SU-DHL-6 (cell line): ENCODE data around the gene ZBTB7A.

Experiments used
- EZH2phosphoT487 ChIP-seq: fragments of 200-600 bp; sonication (generic), shearing (Covaris generic); conservative IDR thresholded peaks from 2 replicates; pipeline ENCODE4 v1.6.1; 2018; ENCODE audit warnings: mild to moderate bottlenecking, antibody characterized with exemption, low read length, moderate library complexity, mixed read lengths
- TF ChIP-seq, protein P1 (sequence below): fragments of 200-600 bp; sonication (generic); IDR thresholded peaks from one replicate; pipeline ENCODE4 v1.5.1; 2017; ENCODE audit warnings: antibody characterized with exemption, mild to moderate bottlenecking, low read length, moderate library complexity; ENCODE audit not compliant: insufficient read depth, poor library complexity, severe bottlenecking

DNA sequence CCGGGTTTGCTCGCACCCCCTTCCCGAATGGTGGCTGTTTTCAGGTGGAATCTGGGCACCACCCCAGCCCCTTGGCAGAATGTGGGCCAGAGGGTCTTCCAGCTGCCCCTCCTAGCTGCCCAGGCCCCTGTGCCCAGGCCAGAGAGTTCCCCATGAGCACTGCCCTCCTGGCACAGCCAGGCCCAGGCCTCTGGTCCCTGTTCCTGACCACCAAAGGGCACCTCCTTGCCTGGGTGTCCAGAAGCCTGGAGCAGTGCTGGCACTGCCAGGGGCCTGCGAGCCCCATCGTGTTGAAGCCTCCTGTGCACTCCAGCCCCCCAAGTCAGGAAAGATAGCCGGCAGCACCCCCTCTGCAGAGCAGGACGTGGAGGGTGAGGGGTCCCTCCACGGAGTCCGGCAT is 35.7 kb downstream of the ZBTB7A start:
- TF ChIP-seq, protein P1, sequence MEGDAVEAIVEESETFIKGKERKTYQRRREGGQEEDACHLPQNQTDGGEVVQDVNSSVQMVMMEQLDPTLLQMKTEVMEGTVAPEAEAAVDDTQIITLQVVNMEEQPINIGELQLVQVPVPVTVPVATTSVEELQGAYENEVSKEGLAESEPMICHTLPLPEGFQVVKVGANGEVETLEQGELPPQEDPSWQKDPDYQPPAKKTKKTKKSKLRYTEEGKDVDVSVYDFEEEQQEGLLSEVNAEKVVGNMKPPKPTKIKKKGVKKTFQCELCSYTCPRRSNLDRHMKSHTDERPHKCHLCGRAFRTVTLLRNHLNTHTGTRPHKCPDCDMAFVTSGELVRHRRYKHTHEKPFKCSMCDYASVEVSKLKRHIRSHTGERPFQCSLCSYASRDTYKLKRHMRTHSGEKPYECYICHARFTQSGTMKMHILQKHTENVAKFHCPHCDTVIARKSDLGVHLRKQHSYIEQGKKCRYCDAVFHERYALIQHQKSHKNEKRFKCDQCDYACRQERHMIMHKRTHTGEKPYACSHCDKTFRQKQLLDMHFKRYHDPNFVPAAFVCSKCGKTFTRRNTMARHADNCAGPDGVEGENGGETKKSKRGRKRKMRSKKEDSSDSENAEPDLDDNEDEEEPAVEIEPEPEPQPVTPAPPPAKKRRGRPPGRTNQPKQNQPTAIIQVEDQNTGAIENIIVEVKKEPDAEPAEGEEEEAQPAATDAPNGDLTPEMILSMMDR, result no peak
- no peak for TF ChIP-seq EZH2phosphoT487
